Hindlimb muscle (tissue), 1 donor: ENCODE data around the gene PCDHGB2. TPM values are rescaled to one million over a fixed set of nuclear protein-coding genes. Genes with fewer than 3 reads are reported as not detected.
"Not testable (repeated sequence)": the region's sequence is repeated elsewhere in the genome, so short reads cannot be mapped to it uniquely, and the experiment has no call there.

ENCODE experiments used
- DNase-seq: peaks from one replicate; pipeline ENCODE4 v3.0.0-alpha.2; 2013
- polyA plus RNA-seq: library from polyadenylated mRNA; unstranded; fragments of 120-200 nt; gene quantifications from one replicate; pipeline ENCODE4 v1.2.1, GENCODE V29; 2013; ENCODE audit not compliant: insufficient read length

The PCDHGB2 gene
- polyA plus RNA-seq, 1 donor = 2.8 TPM

GRCh38 chr5:141351591-141351990 lies 8.2 kb upstream of the PCDHGB2 start:
- DNase-seq = no peak

- no peak for DNase-seq
Measured at GRCh38 chr5:141354900-141355469, 4.8 kb upstream of the PCDHGB2 start, which contains the start of gene PCDHGA4. TSS of gene PCDHGA4 (plus strand) at chr5:141355021. CDS start at chr5:141355108, 87 bp downstream.

- no peak for DNase-seq
Measured at GRCh38 chr5:141355641-141356040, 4.2 kb upstream of the PCDHGB2 start.

GRCh38 chr5:141356133-141356532 lies 3.7 kb upstream of the PCDHGB2 start:
- no peak for DNase-seq

- no peak for DNase-seq
Measured at GRCh38 chr5:141356950-141357349, 2.8 kb upstream of the PCDHGB2 start.

GRCh38 chr5:141360685-141361084 lies 891 bp downstream of the PCDHGB2 start:
- DNase-seq = no peak

GRCh38 chr5:141362719-141363118 lies 2.9 kb downstream of the PCDHGB2 start:
- no peak for DNase-seq

GRCh38 chr5:141363952-141364660 lies 4.3 kb downstream of the PCDHGB2 start, which contains the start of gene PCDHGA5:
TSS of gene PCDHGA5 (plus strand) at chr5:141364162. CDS start at chr5:141364331, 169 bp downstream.
- no peak for DNase-seq

- DNase-seq = no peak
Measured at GRCh38 chr5:141366016-141366896, 6.5 kb downstream of the PCDHGB2 start.

GRCh38 chr5:141369994-141370848 lies 10.4 kb downstream of the PCDHGB2 start, which contains the start of gene PCDHGB3:
TSS of gene PCDHGB3 (plus strand) at chr5:141370242. CDS start at chr5:141370395, 153 bp downstream.
- no peak for DNase-seq

GRCh38 chr5:141371572-141372475 lies 12.0 kb downstream of the PCDHGB2 start:
- DNase-seq = no peak

GRCh38 chr5:141373673-141374317 lies 14.0 kb downstream of the PCDHGB2 start, which contains the start of gene PCDHGA6:
TSS of gene PCDHGA6 (plus strand) at chr5:141373891. CDS start at chr5:141374084, 193 bp downstream.
- no peak for DNase-seq

- DNase-seq = no peak
Measured at GRCh38 chr5:141374627-141375026, 14.8 kb downstream of the PCDHGB2 start.

- not testable (repeated sequence) for DNase-seq
Measured at GRCh38 chr5:141375444-141376155, 15.8 kb downstream of the PCDHGB2 start.

GRCh38 chr5:141382469-141383294 lies 22.9 kb downstream of the PCDHGB2 start, which contains the start of gene PCDHGA7:
TSS of gene PCDHGA7 (plus strand) at chr5:141382742. CDS start at chr5:141382900, 158 bp downstream.
- no peak for DNase-seq

- no peak for DNase-seq
Measured at GRCh38 chr5:141383345-141383744, 23.6 kb downstream of the PCDHGB2 start.

- no peak for DNase-seq
Measured at GRCh38 chr5:141384471-141385267, 24.9 kb downstream of the PCDHGB2 start.
